Stromal cell of bone marrow (primary cell): ENCODE data around the gene TXN.

Experiments
- DNase-seq: peaks from one replicate; pipeline ENCODE4 v3.0.0-alpha.2; 2012; ENCODE audit warnings: low read depth

TXN gene

DNA sequence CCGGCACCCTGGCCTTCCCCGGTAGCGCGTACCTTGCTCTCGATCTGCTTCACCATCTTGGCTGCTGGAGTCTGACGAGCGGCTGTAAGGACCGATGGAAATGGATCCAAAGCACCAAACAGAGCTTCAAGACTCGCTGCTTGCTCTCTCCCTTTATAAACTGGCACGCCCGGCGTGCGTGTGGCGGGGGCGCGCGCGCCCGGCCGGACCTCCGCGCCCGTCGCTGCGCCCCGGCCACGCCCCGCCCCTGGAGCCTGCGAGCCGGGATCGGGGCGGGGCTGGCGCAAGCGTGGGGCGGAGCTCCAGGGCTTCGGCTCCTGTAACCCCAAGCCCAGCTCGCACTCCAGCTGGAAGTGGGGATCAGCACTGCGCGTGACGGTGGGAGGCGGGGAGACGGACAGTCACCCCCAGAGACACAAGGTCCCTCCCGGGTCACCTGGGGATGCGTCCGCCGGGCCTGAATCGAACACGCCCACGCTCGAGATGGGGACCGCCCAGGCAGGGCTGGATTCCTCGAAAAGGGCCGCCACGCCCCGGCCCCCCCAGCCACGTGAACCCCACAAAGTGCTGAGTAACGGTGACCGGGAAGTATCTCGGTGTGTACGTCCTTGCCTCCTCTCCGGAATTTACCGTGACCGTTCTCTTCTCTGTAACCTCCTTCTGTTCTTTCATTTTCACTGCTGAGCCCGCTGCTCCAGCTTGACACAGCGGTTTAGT, at the start of gene TXN:
TSS of gene TXN (minus strand) at position 128 of the 717 bp plus-strand sequence. CDS start at position 56, 72 bp downstream.
- DNase-seq, result peak; percentile 85

DNA sequence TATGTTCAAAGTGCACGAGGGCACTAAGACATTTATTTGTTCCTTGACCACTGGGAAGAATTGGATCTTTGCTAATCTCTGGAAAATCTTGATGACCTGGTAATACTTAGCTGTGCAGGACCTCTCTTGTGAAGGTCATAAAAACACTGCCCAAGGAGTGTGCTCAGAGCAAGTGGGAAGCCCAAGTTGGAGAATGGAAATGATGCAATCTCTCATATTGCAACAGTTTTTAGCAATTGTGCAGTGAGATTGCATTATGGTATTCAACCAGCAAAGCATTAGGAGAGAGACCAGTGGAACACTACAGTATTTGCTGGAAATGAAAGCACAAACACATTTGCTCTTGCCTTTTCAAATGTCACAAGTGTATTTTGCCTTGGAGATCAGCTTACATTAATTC, 46.8 kb upstream of the TXN start:
- DNase-seq, result peak; percentile 64

DNA sequence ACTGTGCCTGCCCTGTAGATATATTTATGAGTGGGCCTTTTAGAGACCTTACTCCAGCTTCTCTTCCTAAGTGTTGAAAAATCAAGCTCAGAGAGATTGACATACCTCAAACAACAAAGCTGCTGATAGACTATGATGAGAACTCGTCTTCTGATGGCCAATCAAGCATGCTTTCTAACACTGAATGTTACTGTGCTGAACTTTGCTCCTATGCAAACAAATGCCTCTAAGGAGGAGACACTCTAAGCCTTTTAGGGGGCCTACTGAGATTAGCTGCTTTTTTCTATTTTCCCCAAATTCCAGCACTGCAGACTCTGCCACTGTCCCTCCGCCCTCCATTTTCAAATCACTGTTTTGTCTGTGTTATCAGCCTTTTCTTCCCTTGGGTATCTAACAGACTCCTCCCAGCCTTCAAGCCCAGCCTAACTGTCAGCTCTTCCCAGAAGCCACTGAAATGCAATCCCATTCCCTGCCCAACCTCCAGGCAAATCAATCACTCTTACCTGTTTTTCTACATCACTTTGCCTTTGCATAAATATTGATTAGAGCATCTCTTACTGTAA, 41.8 kb upstream of the TXN start:
- no peak for DNase-seq

DNA sequence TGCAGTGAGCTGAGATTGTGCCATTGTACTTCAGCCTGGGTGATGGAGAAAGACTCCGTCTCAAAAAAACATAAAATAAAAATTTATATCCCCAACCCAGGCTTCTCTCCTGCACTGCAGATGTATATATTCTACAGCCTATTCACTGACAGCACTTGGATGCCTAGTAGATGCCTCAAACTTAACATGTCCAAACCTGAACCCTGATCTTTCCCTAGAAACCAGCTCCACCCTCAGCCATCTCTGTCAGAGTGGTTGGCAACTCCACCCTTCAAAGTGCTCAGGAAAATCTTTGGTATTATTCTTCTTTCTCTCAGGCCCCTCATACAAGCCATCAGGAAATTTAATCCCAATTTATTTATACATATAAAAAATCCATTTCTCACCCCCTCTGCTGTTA, 36.9 kb upstream of the TXN start:
- no peak for DNase-seq

DNA sequence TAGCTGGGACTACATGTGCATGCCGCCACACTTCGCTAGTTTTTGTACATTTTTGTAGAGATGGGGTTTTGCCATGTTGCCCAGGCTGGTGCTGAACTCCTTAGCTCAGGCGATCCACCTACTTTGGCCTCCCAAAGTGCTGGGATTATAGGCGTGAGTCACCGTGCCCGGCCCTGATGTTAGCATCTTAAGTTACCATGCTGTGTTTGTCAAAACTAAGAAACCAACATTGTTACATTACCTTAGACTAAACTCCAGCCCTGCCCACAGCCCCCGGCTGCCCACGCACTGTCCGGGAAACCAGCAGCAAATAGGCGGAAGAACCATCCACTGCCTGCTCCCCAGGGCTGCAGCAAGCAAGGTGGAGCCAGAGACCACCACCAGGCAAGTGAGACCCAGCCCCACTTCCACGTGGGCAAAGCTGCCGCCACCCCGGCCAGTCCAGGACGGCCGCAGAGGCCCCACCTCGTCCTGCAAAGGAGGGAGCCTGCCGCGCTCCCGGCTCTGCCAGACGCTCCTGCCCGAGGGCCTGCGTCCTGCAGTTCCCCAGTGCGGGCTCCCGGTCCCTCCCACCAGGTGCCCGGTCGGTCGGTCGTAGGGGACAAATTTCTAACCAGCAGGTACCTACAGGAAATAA, 35.7 kb upstream of the TXN start:
- DNase-seq, result no peak

DNA sequence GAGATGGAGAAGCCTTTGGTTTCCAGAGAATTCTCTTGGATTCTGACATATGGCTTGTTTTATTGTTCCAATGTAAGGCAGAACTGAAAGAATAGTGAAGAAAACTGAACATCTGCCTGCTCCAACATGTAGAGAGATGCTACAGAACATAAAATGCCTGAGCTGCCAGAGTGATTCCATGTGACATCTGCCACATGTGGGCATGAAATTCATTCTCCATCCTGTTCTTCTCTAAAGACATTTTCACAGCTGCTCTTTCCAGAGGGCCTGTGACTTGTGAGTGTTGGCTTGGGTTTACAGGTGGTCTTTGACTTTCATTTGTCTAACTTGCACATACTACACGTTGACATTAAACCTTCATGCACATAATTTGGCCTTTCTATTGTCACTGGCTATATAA, 33.7 kb upstream of the TXN start:
- no peak for DNase-seq

DNA sequence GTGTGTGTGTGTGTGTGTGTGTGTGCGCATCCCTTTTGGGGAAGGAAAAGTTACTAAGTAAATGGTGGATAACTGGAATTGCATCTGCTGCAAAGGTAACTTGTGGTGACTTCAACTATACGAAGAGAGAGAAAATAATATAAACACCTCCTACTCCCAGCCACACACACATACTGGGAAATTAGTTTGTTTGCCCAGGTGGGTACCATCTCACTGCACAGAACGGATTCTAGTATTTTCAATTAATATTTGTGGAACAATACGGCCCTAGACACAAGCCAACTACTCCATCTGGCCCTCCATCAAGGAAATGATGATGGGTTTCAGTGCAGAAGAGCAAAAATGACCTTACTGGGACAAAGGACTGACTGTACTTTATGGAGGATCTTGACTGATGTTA, 32.2 kb upstream of the TXN start:
- DNase-seq, result no peak

DNA sequence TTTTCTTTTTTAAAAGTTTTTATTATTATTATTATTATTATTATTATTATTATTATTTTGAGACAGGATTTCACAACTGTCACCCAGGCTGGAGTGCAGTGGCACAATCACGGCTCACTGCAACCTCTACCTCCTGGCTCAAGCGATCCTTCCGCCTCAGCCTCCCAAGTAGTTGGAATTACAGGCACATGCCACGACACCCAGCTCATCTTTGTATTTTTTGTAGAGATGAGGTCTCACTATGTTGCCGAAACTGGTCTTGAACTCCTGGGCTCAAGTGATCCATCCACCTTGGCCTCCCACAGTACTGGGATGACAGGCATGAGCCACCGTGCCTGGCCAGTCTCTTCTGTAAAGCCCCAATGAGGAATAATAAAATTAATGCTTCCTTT, 31.0 kb upstream of the TXN start:
- DNase-seq, result no peak

DNA sequence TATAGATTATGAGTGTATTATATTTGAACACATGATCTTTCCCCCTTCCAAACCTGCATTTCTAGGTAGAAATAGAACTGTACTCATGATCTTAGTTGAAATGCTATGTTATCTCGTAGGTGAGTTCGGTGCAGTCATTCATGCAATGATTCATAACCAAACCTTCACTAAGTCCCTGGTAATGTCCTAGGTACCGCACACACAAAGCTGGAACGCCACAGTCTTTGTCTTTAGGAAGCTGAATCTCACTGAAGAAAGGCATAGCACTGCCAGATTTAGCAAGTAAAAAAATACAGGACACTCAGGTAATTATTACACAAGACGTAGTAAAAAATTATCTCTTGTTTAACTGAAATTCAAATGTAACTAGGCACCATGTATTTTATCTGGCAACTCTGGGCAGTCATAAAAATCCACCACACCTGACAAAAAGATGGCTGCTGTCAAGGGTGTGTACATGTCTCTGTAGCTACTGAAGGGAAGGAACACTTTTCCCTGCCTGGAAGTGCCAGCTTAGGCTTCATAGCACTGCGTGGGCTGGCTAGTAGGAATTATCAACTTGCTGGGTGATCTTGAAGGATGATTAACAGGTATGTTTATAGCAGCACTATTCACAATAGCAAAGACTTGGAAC, 28.0 kb upstream of the TXN start:
- DNase-seq, result no peak

DNA sequence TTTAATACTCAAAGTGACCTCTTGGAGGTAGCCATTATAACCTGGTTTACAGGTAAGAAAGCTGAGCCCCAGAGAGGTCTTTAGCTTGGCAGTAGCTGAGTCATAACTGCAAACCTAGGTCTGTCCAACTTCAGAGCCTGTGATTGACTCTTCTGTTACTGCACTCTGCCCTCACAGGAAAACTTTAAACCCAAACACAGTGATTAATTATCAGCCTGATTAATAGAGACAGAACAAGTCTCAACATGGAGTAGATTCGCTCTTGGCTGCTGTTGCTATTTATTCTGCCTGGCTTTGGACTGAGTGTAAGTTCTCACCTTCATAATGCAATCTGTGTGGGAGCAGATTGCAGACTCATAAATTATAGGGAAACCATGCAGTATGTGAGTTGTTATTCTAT, 27.4 kb upstream of the TXN start:
- DNase-seq, result no peak

DNA sequence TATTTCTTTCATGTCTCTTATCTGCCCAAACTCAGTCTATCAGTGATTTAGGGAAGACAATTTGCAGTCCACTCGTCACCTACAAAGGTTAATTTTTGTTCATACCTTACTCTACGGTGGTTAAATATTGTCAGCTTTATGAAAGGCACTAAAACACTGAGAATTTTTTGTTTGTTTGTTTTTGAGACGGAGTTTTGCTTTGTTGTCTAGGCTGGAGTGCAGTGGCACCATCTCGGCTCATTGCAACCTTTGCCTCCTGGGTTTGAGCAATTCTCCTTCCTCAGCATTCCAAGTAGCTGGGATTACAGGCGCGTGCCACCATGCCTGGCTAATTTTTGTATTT, 26.4 kb upstream of the TXN start:
- no peak for DNase-seq

DNA sequence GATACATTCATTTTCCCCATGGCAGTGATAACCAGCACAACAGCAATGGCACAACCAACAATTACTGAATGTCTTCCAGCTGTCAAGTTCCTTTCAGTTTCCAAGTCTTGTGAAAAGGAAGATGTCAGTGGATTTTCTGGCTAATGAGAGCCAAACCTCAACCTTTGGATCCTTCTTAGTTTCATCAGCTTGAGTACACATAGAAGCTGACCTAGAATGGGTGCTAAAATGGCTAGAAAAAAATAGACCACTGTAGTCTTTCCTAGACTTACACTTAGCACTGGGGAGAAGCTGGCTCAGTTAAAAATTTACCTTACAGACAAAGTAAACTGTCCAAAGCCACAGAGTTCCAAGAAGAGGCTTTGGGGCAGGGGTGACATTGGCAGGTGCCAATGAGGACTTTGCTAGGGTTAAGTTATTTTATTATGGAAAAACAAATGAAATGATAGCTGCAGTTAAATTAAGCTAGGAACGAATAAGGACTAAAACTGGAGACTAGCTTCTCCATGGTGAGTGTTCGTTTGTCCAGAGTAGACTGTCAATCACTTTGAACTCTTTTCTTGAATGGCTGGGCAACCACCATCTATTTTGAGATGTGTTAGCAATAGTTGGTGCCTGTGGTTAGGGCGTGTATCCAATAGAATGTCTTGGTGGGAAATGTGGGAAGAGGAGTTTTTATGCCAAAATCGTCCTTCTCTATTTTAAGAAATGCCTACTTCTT, 25.9 kb upstream of the TXN start:
- peak; percentile 48 for DNase-seq

DNA sequence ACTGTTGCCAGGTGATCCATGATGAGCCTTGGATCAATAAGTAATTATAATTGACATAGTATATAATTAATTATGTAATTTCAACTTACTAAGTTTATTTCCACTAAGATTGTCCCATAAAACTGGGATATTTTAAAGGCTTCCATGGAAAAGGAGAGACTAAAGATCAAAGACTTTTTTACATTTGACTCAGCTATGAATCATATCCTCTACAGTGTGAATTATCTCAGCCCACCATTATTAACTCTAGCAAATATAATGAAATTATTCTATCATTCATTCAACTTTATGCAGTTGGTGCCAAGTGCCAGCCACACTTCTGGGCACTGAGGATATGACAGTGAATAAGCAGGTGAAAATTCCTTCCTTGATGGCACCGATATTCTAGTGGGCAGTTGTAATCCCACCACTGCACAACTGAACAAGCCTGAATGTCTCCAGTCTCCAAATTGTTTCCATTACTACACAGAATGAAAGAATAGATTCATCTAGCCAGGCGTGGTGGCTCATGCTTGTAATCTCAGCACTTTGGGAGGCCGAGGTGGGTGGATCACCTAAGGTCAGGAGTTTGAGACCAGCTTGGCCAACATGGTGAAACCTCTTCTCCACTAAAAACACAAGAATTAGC, 21.9 kb upstream of the TXN start:
- DNase-seq, result no peak

DNA sequence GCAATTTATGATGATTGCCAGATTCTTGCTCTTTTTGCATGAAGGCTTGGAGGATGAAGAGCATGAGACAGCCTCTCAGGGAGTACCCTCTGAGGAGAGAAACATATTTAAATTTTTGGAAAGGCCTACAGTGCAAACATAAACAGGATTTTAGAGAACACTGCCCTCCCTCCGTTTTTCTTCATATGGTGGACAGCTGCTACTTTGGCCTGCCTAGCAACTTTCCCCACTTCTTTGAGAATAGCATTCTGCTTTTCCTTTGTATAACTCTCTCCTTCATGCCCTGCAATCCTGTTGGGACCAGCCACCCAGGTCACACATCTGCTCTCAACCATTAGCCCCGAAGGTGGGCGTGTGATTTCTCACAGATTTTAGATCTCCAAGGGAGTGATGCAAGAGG, 20.5 kb upstream of the TXN start:
- DNase-seq, result no peak

DNA sequence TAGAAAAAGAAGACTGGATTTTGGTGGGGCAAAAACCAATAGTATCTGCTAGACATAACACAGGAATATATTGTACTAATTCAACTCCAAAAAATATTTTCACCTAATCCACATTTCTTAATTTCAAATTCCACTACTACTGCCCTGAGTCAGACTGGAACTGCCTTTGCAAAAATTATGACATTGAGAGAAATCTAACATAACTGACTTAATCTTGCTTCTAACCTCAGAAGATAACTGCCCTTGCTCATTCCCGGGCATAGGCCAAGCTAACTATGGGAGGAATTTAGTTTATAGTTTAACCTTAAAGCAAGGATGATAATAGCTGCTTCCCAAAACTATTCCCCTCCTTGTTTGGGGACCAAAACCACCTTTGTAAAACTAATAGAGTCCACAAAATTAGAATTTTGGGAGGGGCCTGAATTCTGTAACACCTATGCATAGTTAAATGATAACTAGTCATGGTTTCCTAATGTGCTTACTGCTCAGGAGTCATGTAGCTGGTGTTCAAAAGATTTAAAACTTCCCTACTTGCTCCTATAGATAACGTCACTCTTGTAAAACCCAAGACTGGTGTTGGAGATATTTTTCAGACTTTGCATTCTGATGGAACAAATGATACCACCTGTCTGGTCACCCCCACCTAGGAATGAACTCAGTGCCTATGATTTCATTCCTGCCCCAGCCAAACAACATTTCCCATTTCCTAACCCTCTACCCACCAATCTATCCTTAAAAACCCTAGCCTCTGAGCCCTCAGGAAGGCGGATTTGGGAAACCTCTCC, 14.1 kb upstream of the TXN start:
- DNase-seq, result no peak

DNA sequence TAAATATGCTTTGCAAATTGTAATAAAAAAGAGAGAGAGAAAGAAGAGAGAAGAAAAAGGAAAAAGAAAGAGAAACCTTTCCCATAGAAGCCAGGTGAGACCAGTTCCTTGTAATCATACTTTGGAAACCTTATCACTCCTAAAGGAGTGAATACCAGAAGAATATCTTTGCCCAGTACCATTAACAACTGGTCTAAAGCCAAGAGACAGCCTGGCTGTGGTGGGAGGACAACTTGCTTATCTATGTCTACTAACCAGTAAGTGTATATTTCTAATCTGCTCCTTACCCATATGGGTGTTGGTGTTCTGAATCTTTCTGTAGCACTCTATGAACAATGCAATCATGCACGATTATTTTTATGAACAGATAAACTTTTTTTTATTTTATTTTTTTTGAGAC, 10.5 kb upstream of the TXN start:
- no peak for DNase-seq

DNA sequence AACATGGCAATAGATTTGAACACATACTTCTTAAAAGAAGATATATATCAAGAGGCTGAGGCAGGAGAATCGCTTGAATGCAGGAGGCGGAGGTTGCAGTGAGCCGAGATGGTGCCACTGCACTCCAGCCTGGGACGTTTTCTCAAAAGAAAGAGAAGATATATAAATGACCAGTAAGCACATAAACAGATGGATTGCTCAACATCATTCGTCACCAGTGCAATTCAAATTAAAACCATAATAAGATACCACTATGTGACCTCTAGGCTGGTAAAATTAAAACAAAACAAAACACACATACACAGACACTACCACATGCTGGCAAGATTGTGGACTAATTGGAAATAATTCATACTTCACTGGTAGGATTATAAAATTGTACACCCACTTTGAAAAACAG, 5.3 kb upstream of the TXN start:
- DNase-seq, result no peak

DNA sequence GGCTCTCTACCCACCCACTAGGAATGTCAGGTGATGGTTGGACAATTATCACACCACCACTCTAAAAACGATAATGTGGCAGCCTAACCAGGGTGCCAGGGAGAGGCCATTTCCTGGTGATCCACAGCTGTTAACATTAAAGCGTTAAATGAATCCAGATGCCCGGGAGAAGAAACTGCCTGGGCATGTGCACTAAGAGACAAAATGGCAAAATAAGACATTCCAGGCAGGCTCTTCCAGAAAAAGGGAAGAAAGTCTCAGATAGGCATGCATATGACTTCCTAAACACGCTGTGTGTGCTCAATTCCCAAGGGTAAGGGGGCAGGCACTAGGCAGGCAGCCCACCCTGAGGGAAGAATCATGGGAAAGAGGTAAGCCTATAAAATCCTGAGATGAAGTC, 4.6 kb upstream of the TXN start:
- no peak for DNase-seq

DNA sequence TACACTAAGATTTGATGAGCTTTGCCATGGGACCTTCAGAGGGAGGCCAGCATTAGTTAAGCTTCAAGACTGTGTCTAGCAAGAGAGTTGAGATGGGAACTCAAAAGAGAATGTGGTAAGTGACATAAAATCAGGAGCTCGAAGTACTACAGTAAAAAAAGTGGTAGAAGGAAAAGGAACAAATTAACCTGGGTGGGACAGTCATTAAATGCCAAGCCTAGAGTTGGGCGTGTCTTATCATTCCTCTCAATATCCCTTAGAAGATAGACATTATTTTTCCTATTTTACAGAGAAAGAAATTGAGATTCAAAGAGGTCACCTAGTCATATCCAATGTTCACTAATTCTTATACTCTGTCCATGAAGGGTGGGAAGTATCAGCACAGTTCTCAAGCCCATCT, 3.3 kb upstream of the TXN start:
- DNase-seq, result no peak

DNA sequence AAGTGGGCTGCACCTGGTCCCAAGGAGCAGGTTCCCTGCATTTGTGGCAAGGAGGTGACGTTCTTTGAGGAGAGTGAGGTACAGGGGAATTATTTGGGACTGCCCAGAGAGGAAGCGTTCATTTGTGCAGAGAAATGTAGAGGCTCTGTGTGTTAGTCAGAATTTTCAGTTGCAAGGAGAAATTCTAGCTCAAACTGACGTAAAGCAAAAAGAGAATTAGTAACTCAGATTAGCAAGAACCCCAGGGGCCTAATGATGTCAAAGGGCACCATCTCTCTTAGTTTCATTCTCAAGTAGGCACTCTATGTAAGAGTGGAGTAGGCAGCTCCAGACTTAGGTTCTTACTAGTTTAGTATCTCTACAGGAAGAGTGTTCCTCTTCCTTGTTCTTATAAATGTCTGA, 2.4 kb upstream of the TXN start:
- DNase-seq, result no peak

DNA sequence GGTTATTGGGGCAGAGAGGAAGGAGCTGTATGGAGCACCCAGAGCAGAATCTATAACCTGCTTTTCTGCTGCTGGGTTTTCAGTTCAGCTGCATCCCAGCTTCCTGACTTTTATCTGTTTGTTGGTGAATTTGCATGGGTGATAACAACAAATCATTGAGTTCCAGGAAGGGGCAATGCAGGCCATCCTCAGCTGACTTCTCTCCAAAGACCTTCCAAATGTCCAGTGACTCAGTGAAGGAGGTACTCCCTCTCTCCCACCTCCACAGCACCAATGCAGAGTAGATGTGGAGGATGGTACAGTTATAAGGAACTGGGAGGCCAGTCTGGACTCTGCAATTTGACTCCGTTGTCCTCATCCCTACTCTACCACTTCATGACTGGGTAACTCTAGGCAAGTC, 1.6 kb upstream of the TXN start:
- DNase-seq, result no peak
